22Rv1 (cell line): ENCODE data around the gene SCG5.
"Not testable (repeated sequence)": the region's sequence is repeated elsewhere in the genome, so short reads cannot be mapped to it uniquely, and the experiment has no call there.

Experiments
- H3K27ac ChIP-seq: fragments of 450-650 bp; 2 replicates; pipeline ENCODE4 v1.5.1; 2017
- CTCF ChIP-seq: fragments of 450-650 bp; IDR thresholded peaks from 2 replicates; pipeline ENCODE4 v1.5.1; 2017; ENCODE audit warnings: mild to moderate bottlenecking
- ZFX ChIP-seq: fragments of 450-650 bp; IDR thresholded peaks from 2 replicates; pipeline ENCODE4 v1.6.1; 2017; ENCODE audit warnings: antibody characterized with exemption, borderline replicate concordance

SCG5 gene

GRCh38 chr15:32641517-32642059, at the start of gene SCG5:
Gene SCG5 (plus strand): TSS chr15:32641710. CDS start chr15:32643593, 1,883 bp downstream.
- no peak within 1 kb of the TSS for H3K27ac ChIP-seq
- TF ChIP-seq ZFX (no peak), CTCF (no peak)

GRCh38 chr15:32593151-32593550, 48.4 kb upstream of the SCG5 start, which contains the start of gene GOLGA8N:
Gene GOLGA8N (plus strand): TSS chr15:32593456.
- H3K27ac ChIP-seq: not testable (repeated sequence)

GRCh38 chr15:32609518-32609917, 32.0 kb upstream of the SCG5 start:
- not testable (repeated sequence) for H3K27ac ChIP-seq

GRCh38 chr15:32610719-32611118, 30.8 kb upstream of the SCG5 start:
- TF ChIP-seq CTCF: 0 out of 2 replicates have a peak, but pooled peaks have one; percentile 7
- H3K27ac ChIP-seq: not testable (repeated sequence)

GRCh38 chr15:32614712-32615050, 26.8 kb upstream of the SCG5 start:
- H3K27ac ChIP-seq: peak overlapping the region; percentile 71

- H3K27ac ChIP-seq: peak within 1 kb of the TSS; percentile 71
Observed at GRCh38 chr15:32615051-32615870, 26.2 kb upstream of the SCG5 start, which contains the start of gene ARHGAP11A. Gene ARHGAP11A (plus strand): TSS chr15:32615504. CDS start chr15:32616212, 708 bp downstream.

- peak overlapping the region; percentile 71 for H3K27ac ChIP-seq
Observed at GRCh38 chr15:32615871-32616426, 25.6 kb upstream of the SCG5 start.

- no peak for TF ChIP-seq CTCF
- TF ChIP-seq ZFX: no peak
- no peak overlapping the region for H3K27ac ChIP-seq
Observed at GRCh38 chr15:32636410-32636809, 5.1 kb upstream of the SCG5 start.

GRCh38 chr15:32636908-32637567, 4.5 kb upstream of the SCG5 start:
- H3K27ac ChIP-seq: no peak overlapping the region
- TF ChIP-seq CTCF: no peak
- no peak for TF ChIP-seq ZFX

- TF ChIP-seq ZFX (no peak), CTCF (no peak)
- H3K27ac ChIP-seq: no peak overlapping the region
Observed at GRCh38 chr15:32637704-32638103, 3.8 kb upstream of the SCG5 start.
